Pons (tissue), 1 donor: ENCODE data around the gene MYADML2.

Experiments used
- DNase-seq: peaks from one replicate; pipeline ENCODE4 v3.0.0-alpha.2; 2016; ENCODE audit warnings: low spot score

The MYADML2 gene

DNA sequence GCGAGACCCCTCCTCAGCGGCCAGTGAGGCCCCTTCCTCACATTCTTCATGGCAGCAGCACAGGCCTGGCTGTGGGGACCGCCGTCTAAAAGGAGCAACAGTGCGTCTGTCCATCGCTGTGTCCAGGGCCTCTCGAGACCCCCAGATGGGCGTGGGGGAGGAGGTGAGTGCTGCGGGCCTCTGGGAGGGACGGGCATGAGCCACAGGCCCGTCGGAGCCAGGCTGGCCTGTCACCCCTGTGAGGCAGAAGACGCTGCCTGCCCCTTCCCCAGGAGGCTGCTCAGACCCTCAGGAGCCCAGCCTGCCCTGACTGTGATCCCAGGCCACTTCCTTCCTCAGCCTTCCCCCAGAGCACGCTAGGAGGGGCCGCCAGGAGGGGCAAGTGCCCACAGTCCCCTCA lies 7.8 kb downstream of the MYADML2 start:
- DNase-seq: no peak

DNA sequence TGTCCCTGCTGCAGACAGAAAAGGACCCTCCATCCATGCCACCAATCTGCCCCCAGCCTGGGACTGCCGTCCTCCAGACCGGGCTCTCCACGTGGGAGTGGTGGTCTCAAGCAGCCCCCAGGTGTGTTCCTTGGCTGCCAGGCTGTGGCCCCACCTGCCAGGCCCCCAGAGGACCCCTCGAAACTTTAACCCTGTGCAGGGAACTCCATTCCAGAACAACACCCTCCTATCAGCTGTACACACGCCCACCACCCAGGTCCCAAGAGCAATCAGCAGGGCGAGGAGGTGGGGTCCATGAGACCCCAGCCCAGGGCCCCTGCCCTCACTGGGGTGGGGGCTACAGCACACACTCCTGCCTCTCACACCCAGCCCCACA lies 11.3 kb downstream of the MYADML2 start:
- no peak for DNase-seq

DNA sequence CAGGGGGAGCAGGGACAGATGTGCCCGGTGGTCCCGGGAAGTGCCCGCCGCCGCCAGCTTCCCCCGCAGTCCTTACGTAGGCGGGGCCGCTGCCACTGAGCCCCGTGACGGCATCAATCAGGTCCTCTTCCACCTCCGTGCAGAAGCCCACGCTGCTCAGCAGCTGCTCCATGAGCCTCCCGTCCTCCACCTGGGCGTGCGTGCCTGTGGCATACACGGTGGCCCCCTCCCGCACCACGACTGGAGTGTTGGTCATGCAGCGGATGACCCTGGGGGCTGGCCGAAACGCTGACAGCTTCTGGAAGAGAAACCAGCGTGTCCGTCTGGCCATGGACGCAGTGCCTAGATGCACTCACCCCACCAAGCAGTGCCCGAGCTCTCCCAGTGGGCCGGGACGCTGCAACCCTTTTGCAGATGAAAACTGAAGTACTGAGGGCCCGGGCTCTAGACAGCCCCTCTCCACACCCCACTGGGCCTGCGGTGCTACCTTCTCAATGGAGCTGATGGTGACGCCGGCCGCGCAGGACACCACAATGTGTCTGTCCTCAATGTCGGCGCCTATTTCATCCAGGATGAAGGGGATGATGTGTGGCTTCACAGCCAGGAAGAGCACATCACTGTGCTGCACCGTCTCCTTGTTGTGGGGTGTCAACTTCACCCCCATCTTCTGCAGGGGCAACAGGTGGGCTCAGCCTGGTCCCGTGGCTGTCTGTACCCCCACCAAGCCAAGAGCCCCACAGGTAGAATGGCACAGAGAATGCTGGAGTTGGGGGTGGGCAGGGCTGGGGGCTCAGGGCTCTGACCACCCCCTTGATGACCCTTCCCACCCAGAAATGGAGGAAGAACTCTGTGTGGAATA lies 12.0 kb downstream of the MYADML2 start:
- DNase-seq: no peak

DNA sequence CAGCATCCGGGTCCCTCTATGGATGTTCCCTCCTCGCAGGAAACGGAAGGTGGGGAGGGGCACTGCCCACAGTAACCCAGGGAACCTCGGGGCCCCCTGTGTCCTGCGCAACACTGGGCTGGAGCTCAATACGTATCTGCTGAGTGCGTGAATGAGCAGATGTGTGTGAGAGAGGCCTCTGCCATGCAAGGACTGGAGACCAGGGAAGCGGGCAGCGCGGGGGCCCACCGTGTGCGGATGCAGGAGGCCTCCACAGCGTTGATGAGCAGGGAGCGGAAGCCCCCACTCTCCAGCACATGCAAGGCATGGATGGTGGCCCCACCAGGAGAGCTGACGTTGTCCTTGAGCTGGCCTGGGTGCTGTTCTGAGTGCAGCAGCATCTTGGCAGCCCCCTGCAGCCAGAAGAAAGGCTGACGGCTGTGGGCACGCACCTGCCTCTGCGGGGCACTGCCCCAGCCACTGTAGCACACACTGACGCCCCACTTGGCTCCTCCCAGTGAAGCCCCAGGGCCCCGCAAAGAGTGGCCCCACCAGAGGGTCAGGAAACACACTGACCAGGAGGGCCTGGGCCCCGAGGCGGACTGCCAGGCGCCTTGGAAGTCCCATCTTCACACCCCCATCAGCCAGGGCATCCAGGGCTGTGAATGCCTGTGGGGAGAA lies 12.8 kb downstream of the MYADML2 start:
- DNase-seq: no peak

DNA sequence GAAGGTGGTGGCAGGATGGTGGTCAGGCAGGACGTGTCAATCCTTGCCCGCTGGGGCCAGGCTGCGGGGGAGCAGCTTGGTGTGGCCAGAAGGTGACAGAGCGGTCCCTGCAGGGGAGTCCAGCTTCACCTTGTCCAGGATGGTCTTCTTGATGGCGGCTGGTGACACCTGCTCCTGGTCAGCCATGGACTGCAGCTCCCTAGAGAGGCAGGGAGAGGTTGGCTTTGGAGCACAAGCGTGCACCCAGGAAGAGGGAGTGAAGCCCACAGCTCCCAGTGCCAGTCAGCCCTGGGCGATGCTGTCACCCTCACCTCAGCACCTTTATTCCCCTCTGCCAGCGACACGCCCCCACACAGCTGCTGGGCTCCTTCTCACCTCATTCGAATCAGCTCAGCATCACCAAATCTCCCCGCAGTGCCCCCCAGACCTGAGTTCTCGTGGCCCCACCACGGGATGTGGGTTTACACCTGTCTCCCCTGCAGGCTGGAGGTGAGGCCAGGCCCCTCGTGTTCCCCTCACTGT lies 13.8 kb downstream of the MYADML2 start:
- no peak for DNase-seq

DNA sequence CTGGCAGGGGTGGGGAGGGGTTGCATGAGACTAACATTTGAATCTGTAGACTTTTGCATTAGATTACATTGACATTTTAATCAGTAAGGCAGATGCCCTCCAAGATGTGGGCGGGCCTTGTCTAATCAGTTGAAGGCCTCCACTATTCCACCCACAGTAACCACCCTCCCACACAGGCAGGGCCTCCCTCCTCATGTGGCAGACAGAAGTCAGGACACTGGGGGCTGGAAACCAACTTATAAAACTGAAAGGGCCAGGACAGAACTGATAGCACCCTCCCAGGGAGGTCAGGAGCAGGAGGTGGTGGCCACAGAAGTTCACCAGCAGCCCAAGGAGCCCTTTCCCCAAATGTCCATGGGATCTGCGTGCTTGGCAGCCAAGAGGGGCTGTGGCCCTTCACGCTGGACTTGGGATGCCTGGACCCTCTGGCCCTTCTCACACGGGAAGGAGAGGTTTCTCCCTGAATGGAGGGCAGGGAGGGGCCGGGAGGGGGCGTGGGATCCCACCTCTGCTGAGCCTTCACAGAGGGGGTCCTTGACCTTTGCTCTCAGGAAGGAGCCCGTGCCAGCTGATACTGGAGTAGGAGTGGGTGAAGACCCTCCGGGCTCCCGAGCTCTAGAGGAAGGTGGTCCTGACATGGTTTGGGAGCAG lies 14.6 kb downstream of the MYADML2 start:
- no peak for DNase-seq

DNA sequence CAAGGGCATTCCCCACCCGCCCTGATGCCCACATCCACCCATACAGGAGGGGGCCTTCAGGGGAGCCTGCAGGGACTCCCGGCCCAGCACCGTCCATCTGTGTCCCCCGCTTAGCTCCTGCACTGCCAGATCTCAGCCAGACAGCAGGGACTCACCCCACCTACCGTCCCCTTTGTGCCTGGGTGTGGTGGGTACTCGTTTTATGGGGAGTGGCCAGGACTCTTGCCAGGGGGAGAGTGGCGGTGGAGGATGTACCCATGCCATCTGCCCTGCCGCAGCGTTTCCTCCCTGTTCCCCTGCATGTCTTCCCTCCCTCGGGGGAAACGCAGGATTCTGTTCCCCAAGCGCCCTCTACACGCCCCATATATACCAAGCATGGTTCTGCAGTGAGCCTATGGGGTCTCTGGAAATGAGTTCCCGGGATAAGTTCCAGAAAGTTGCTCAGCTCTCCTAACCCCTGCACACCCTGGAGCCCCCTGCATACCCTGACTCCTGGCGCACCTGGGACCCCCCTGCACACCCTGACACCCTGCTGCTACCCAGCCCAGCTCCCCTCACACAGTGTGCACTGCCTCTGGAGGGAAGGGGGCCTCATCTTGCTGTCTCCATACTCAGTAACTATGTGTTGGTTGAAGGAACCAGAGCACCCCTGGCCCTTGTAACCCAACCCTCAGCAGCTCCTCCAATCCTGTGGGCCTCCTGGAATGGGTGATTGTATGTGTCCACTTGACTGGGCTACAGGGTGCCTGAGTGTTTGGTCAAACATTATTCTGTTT lies 15.3 kb downstream of the MYADML2 start:
- no peak for DNase-seq

DNA sequence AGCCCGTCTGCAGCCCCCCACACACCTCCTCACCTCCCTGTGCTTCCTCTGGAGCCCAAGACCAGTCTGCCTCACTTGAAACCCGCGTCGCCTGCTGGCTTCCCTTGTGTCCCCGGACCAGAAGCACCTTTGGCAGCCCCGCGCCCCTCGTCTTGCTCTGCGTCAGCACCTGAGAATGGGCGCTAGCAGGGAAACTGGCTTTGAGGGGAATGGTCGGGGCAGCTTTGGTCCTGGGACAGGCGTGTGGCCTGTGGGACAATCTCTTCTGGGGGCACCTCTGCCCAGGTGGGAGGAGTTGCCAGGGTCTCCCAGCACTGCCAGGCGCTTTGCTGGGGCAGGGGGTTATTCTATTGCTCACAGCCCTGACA lies 15.9 kb downstream of the MYADML2 start:
- DNase-seq: no peak

DNA sequence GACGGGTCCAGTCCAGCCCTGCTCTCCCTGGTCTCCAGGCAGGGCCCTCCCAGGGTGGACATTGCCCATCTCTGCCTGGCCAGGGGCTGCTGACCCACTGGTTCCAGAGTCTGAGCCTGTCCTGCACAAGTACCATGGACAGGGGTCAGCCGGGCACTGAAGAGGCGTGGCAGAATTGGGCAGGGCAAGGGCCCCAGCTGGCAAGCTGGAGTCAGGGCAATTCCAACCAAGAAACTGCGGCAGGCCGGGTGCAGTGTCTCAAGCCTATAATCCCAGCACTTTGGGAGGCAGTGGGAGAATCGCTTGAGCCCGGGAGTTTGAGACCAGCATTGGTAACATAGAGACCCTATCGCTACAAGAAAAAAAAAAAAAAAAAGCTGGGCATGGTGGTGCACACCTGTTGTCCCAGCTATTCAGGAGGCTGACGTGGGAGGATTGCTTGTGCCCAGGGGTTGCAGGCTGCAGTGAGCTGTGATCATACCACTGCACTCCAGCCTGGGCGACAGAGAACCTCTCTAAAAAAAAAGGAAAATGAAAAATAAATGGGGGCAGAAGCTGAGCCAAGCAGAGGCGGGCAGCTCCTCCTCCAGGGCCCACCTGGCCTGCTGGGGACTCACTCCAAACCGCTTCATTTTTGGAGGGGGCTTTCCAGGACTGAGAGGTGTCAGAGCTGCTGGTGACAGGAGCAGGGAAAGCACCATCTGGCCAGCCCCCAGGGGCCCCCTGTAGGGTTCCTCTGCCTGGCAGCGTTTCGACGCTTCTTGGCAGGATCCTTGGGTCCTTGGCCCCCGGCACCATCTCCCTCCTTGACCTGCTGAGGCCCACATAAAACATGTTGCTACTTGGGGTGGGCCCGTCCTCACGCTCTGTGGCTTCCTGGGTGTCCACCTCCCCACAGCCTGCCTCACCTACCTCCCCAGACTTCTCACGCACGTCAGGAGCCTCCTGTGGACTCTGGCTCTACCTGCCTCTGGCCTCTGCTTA lies 16.6 kb downstream of the MYADML2 start:
- no peak for DNase-seq

DNA sequence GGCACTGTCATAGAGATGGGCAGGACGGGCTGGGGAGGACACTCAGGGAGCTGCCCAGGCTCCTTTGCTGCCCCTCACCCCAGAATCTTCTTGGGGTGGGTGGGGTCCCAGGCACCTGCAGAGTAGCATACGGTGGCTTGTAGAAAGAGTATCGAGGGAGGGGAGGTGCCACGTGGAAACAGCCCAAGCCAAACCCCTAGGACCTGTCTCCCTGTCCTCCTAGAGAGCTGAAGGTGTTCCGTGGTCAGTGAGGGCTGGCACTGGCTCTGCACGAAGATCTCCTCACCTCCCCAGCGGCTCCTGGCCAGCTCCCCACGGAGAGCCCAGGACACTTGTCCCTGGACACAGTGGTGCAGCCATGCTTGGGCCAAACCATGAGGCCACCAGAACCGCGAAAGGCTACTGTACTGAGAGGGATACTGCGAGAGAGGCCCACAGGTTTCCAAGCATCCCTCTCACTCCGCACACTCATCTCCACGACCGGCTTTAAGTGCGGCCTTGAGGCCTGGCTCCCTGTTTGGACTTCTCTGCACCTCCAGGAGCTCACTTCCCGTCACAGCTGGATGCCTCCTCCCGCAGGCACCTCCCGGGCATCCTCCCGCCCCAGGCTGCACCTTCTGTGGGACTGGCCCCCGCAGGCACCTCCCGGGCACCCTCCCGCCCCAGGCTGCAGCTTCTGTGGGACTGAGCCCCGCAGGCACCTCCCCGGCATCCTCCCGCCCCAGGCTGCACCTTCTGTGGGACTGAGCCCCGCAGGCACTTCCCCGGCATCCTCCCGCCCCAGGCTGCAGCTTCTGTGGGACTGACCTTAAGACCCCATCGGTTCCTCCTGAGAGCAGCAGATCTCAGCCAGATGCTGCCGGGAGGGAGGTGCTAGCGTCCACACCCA lies 17.5 kb downstream of the MYADML2 start:
- DNase-seq: no peak

DNA sequence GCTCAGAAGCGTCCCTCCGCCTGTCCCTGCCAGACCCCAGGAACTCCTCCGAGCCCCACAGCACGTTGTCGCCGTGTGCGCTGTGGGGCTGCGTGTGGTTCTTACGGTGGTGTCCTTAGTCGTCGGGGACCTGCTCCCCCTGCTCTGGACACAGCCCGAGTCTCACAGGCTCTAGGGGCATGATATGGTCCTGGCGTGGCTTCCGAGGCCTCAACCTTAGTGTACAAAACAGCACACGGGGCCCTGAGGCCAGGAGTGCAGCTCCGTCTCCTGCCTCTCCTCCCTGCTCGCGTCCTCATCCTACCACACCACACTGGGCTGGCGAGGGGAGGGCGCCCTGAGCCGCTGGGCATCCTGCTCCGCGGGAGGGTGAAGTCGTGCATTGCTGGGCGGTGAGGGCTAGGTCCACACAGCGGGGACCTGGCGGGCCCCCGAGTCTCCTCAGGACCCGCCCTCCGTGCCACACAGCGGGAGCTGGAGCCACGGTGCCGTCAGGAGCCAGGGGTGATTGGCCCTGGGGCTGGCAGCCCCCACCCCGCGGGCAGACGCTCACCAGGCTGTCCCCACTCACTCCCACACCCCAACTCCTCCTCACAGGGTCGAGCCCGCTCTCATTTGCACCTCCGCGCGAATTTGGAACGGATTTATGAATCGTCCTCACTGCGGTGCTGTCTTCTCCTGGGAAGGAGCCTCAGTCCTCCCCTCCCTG lies 18.3 kb downstream of the MYADML2 start:
- no peak for DNase-seq

DNA sequence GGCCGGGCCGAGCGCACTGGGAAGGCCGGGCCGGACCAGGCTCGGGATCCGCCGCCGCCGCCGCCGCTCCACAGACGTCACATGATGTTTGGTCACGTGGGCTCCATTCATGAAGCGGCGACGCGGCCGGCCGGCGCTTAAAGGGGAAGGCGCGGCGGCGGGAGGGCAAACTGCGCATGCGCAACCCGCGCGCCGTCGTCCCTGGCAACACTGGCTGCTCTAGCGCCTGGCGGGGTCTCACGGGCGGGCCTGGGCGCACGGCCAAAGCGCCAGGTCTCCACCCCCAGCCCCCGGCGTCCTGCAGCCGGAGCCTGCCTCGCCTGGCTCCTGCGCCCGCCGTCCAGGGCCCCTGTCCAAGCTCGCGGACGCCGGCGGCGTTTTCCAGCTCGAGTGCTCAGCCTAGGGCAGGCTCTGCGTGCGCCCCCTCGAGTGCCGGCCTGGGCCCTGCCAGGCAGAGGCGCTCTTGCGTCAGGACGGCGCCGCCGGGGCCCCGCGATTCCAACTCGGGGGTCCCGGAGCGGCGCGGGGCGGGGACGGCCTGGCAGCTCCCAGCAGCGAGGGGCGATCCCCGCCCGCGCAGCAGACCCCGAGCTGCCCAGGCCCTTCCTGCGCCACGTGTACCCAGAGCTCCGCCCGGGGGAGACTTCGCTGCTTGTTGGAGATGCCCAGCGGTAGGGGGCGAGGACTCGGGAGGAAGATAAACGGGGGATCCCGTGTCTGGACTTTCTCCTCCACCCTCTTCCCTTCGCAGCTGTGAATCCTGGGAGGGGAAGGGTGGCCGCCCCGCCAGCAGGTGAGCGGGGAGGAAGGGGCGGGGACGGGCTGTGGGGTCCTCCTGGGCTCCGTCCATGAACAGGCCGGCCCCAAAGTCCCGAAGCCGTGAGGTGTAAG lies 19.1 kb downstream of the MYADML2 start, which contains the start of gene MAFG:
MAFG (minus strand) TSS at position 83 of the 891 bp plus-strand sequence. CDS start 4,550 bp downstream, outside the sequence.
- DNase-seq: peak; percentile 93

DNA sequence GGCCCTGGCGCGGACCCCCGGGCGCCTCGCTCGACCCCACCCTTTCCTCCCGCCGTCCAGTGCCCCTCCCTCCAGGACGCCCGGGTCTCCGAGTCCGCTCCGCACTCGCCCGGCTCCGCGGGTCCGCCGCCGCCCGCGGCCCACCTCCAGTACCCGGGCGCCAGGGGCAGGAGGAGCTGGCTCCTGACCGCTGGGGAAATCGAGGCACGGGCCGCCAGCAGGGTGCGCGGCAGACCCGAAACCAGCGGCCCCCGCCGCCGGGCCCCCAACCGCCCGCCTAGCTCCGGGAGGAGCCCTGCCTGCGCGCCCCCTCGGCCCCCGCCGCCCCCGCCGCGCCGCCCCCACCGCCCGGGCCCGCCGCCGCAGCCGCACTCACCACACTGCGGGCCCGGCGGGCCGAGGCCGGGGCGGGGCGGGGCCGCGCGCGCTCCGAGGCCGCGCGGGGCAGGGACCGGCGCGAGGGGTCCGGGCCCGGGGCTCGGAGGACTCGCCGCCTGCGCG lies 19.8 kb downstream of the MYADML2 start:
- no peak for DNase-seq

DNA sequence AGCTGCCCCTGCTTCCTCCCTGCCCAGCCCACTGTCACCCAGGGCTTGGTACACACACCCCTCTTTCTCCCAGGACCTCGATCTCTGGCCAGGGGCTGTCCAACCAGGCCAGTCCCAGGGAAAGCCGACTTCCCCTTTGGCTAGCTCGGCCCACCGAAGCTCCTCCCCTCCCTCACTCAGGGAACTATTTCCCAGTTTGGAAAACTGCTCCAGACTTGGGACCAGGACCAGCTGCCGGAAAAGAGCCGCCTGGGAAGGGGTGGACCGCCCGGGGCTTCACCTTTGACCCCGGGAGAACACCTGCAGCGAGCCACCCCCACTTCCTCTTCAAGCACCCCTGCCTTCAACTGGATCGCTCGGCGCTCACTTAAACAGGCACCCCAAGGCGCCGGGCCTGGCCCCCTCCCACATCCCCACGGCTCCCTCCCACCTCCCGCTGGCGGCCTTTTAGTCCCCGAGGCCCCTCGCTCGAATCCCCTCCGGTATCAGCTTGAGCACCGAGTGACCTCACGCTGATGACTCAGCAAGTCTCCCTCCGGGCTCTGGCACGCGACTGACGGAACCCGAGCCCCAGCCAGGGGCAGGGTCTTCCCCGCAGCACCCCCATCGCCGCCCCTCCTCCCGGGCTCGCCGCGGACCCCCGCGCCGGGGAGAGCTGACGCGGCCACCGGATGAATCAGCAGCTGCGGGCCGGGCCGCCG lies 20.4 kb downstream of the MYADML2 start:
- no peak for DNase-seq

DNA sequence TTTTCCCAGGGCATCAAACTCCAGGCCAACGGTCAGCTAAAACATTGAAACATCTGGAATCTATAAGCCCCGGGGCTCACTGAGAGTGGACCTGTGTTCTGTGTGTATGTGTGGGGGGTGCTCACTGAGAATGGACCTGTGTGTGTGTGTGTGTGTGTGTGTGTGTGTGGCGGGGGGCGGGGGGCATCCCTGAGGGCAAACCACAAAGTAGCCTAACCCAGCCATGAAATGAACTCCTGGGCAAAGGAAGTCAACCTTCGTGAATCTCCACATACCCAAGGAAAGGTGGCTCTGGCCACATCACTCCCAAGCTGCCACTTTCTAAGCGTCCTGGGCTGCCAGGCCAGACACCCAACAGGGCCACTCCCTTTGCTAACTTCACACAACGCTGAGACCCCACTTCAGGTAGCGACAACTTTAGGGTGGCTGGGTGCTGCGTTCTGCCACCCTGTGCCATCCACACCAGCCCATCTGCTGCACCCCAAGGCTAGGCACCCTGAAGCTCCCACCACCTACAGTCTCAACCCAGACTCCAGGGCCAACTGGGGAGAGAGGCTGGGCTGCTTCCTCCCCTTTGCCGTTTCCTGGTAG lies 21.1 kb downstream of the MYADML2 start:
- no peak for DNase-seq
